Trophoblast cell (in vitro differentiated cells and primary cell): ENCODE data around the gene IL24. TPM values are rescaled to one million over a fixed set of nuclear protein-coding genes. Genes with fewer than 3 reads are reported as not detected.

Experiments
- DNase-seq, 2 donors: peaks; one replicate each; pipeline ENCODE4 v3.0.0-alpha.2; 2016
- H2AFZ ChIP-seq: 2 replicates; pipeline ENCODE4 v1.6.1; 2013; ENCODE audit warnings: low read length, moderate library complexity, mild to moderate bottlenecking; ENCODE audit not compliant: insufficient read depth, poor library complexity
- H2AK5ac ChIP-seq: 2 replicates; pipeline ENCODE4 v1.6.1; 2013; ENCODE audit warnings: mild to moderate bottlenecking, low read length
- H2BK120ac ChIP-seq: 2 replicates; pipeline ENCODE4 v1.6.1; 2013; ENCODE audit warnings: low read length, mild to moderate bottlenecking, moderate library complexity; ENCODE audit not compliant: insufficient read depth, poor library complexity
- H2BK12ac ChIP-seq: 2 replicates; pipeline ENCODE4 v1.6.1; 2013; ENCODE audit warnings: mild to moderate bottlenecking, low read length, moderate library complexity
- H2BK5ac ChIP-seq: 2 replicates; pipeline ENCODE4 v1.6.1; 2013; ENCODE audit warnings: low read length, low read depth, moderate library complexity, mild to moderate bottlenecking; ENCODE audit not compliant: poor library complexity
- H3K14ac ChIP-seq: 2 replicates; pipeline ENCODE4 v1.6.1; 2013; ENCODE audit warnings: mild to moderate bottlenecking, low read length
- H3K18ac ChIP-seq: 2 replicates; pipeline ENCODE4 v1.6.1; 2013; ENCODE audit warnings: mild to moderate bottlenecking, low read length
- H3K23ac ChIP-seq: 2 replicates; pipeline ENCODE4 v1.6.1; 2013; ENCODE audit warnings: low read length
- H3K27ac ChIP-seq: 2 replicates; pipeline ENCODE4 v1.5.1; 2013; ENCODE audit warnings: low read depth, mild to moderate bottlenecking, inconsistent platforms, low read length, moderate library complexity
- H3K27me3 ChIP-seq: 2 replicates; pipeline ENCODE4 v1.6.1; 2013; ENCODE audit warnings: inconsistent platforms, mild to moderate bottlenecking, low read length, moderate library complexity; ENCODE audit not compliant: insufficient read depth
- H3K36me3 ChIP-seq, 2 experiments: 1 replicate in 1 of 2; 2 replicates in 1 of 2; pipeline ENCODE4 v1.6.1; 2013; ENCODE audit warnings: low read length in 2 of 2, mild to moderate bottlenecking in 2 of 2, moderate library complexity in 1 of 2; ENCODE audit not compliant: insufficient read depth in 2 of 2, control insufficient read depth in 1 of 2
- H3K4ac ChIP-seq: 2 replicates; pipeline ENCODE4 v1.6.1; 2013; ENCODE audit warnings: low read depth, mild to moderate bottlenecking, low read length, moderate library complexity
- H3K4me1 ChIP-seq, 2 experiments: 1 replicate in 1 of 2; 2 replicates in 1 of 2; pipeline ENCODE4 v1.6.1; 2013; ENCODE audit warnings: low read length in 2 of 2, mild to moderate bottlenecking in 2 of 2, moderate library complexity in 1 of 2; ENCODE audit not compliant: insufficient read depth in 2 of 2, control insufficient read depth in 1 of 2
- H3K4me2 ChIP-seq: 2 replicates; pipeline ENCODE4 v1.6.1; 2013; ENCODE audit warnings: inconsistent platforms, mild to moderate bottlenecking, low read length, moderate library complexity
- H3K4me3 ChIP-seq: 2 replicates; pipeline ENCODE4 v1.5.1; 2013; ENCODE audit warnings: mild to moderate bottlenecking, low read depth, low read length, inconsistent platforms
- H3K79me1 ChIP-seq: one replicate; pipeline ENCODE4 v1.6.1; 2013; ENCODE audit warnings: low read length
- H3K79me2 ChIP-seq: 2 replicates; pipeline ENCODE4 v1.6.1; 2013; ENCODE audit warnings: low read length, mild to moderate bottlenecking; ENCODE audit not compliant: control insufficient read depth, insufficient read depth, poor library complexity
- H3K9ac ChIP-seq: 2 replicates; pipeline ENCODE4 v1.6.1; 2013; ENCODE audit warnings: mild to moderate bottlenecking, low read length
- H3K9me3 ChIP-seq: 2 replicates; pipeline ENCODE4 v1.6.1; 2013; ENCODE audit warnings: low read depth, mild to moderate bottlenecking, control low read depth, inconsistent platforms, low read length; ENCODE audit not compliant: insufficient read depth
- H4K12ac ChIP-seq: 2 replicates; pipeline ENCODE4 v1.6.1; 2013; ENCODE audit warnings: low read depth, mild to moderate bottlenecking, low read length, moderate library complexity
- H4K8ac ChIP-seq: 2 replicates; pipeline ENCODE4 v1.6.1; 2013; ENCODE audit warnings: low read depth, mild to moderate bottlenecking, low read length, moderate library complexity
- H4K91ac ChIP-seq: one replicate; pipeline ENCODE4 v1.6.1; 2013; ENCODE audit warnings: low read depth, mild to moderate bottlenecking, low read length, moderate library complexity
- WGBS: extraction: QIAGEN DNeasy Blood & Tissue Kit; methylation state at CpG from one replicate; pipeline ENCODE4 v1.1.7; 2013; ENCODE audit warnings: missing lambda C conversion rate; ENCODE audit not compliant: insufficient read length, insufficient coverage; ENCODE audit errors: extremely low coverage; 5-methylcytosine and 5-hydroxymethylcytosine counted together
- polyA plus RNA-seq: library from polyadenylated mRNA; stranded (reverse); fragments of 200-250 nt; gene quantifications from 2 replicates; pipeline ENCODE4 v1.2.3, GENCODE V29; 2013

The IL24 gene
- 0.06 TPM in 1 of 2 replicates, not detected in the other for polyA plus RNA-seq

GRCh38 chr1:206897175-206897574 is at the start of gene IL24:
TSS of gene IL24 (plus strand) at chr1:206897443. CDS start at chr1:206897833, 390 bp downstream.
- H2BK5ac ChIP-seq: no peak within 1 kb of the TSS
- peaks cover 1% of the 10 kb centered on the region for H3K9me3 ChIP-seq
- no peak within 1 kb of the TSS for H3K4ac ChIP-seq
- no peaks in the 10 kb centered on the region for H3K79me1 ChIP-seq
- no peak within 1 kb of the TSS for H4K12ac ChIP-seq
- WGBS: no CpG with 5 or more reads among the region's 4 CpGs
- peaks cover 15 to 20% of the 10 kb centered on the region in 2 experiments for H3K4me1 ChIP-seq
- peak within 1 kb of the TSS; percentile 39 for H4K91ac ChIP-seq
- H2AFZ ChIP-seq: no peak within 1 kb of the TSS
- no peak within 1 kb of the TSS for H3K4me3 ChIP-seq
- H3K9ac ChIP-seq: no peak within 1 kb of the TSS
- H3K79me2 ChIP-seq: no peaks in the 10 kb centered on the region
- H3K27ac ChIP-seq: no peak within 1 kb of the TSS
- no peak within 1 kb of the TSS for H2AK5ac ChIP-seq
- no peak within 1 kb of the TSS for H3K4me2 ChIP-seq
- no peak within 1 kb of the TSS for H2BK12ac ChIP-seq
- no peaks in the 10 kb centered on the region for H3K27me3 ChIP-seq
- no peak within 1 kb of the TSS for H3K23ac ChIP-seq
- H3K18ac ChIP-seq: no peak within 1 kb of the TSS
- no peak within 1 kb of the TSS for H3K14ac ChIP-seq
- no peak within 1 kb of the TSS for H4K8ac ChIP-seq
- H2BK120ac ChIP-seq: no peak within 1 kb of the TSS
- no peaks in the 10 kb centered on the region for H3K36me3 ChIP-seq
- no peak for DNase-seq

- Histone ChIP-seq H3K4me2 (no peak overlapping the region), H3K27me3 (no peaks in the 10 kb centered on the region), H3K9ac (no peak overlapping the region), H3K79me1 (no peaks in the 10 kb centered on the region), H3K23ac (no peak overlapping the region), H2BK120ac (no peak overlapping the region), H3K4me1 (no peaks in the 10 kb centered on the region), H3K4ac (no peak overlapping the region), H2BK5ac (no peak overlapping the region), H3K79me2 (no peaks in the 10 kb centered on the region), H3K27ac (no peak overlapping the region), H3K18ac (no peak overlapping the region), H3K14ac (no peak overlapping the region), H2AFZ (no peak overlapping the region), H4K8ac (no peak overlapping the region), H2AK5ac (no peak overlapping the region), H4K12ac (no peak overlapping the region), H3K4me3 (no peak overlapping the region), H4K91ac (no peak overlapping the region), H3K9me3 (no peaks in the 10 kb centered on the region), H3K36me3 (no peaks in the 10 kb centered on the region), H2BK12ac (no peak overlapping the region)
- peak in 1 of 2 donors; percentile 63 for DNase-seq
- WGBS: no CpG with 5 or more reads among the region's 1 CpG
Observed at GRCh38 chr1:206847946-206848345, 49.3 kb upstream of the IL24 start.

GRCh38 chr1:206850401-206850800 is 46.8 kb upstream of the IL24 start:
- Histone ChIP-seq H4K12ac (no peak overlapping the region), H3K18ac (no peak overlapping the region), H2BK12ac (no peak overlapping the region), H4K91ac (no peak overlapping the region), H3K9me3 (no peaks in the 10 kb centered on the region), H3K4me2 (no peak overlapping the region), H2BK5ac (no peak overlapping the region), H3K14ac (no peak overlapping the region), H3K4me3 (no peak overlapping the region), H2BK120ac (no peak overlapping the region), H3K79me1 (no peaks in the 10 kb centered on the region), H3K4me1 (peaks cover 0 to 2% of the 10 kb centered on the region in 2 experiments), H3K9ac (no peak overlapping the region), H2AFZ (no peak overlapping the region), H3K23ac (no peak overlapping the region), H4K8ac (no peak overlapping the region), H3K36me3 (no peaks in the 10 kb centered on the region), H3K27ac (no peak overlapping the region), H3K27me3 (no peaks in the 10 kb centered on the region), H2AK5ac (no peak overlapping the region), H3K79me2 (no peaks in the 10 kb centered on the region), H3K4ac (no peak overlapping the region)
- WGBS: no CpG with 5 or more reads among the region's 2 CpGs
- no peak for DNase-seq

- H3K4ac ChIP-seq: no peak overlapping the region
- no peaks in the 10 kb centered on the region for H3K79me1 ChIP-seq
- no peaks in the 10 kb centered on the region for H3K79me2 ChIP-seq
- no peak overlapping the region for H2AK5ac ChIP-seq
- H2BK12ac ChIP-seq: no peak overlapping the region
- no peak overlapping the region for H4K91ac ChIP-seq
- no CpG with 5 or more reads among the region's 5 CpGs for WGBS
- no peak overlapping the region for H3K14ac ChIP-seq
- H4K8ac ChIP-seq: no peak overlapping the region
- no peak overlapping the region for H3K18ac ChIP-seq
- no peak overlapping the region for H2BK5ac ChIP-seq
- no peaks in the 10 kb centered on the region for H3K9me3 ChIP-seq
- peaks cover 0 to 2% of the 10 kb centered on the region in 2 experiments for H3K4me1 ChIP-seq
- H3K23ac ChIP-seq: no peak overlapping the region
- no peaks in the 10 kb centered on the region for H3K27me3 ChIP-seq
- no peaks in the 10 kb centered on the region for H3K36me3 ChIP-seq
- no peak overlapping the region for H2BK120ac ChIP-seq
- no peak overlapping the region for H3K27ac ChIP-seq
- no peak overlapping the region for H3K4me2 ChIP-seq
- H2AFZ ChIP-seq: no peak overlapping the region
- H4K12ac ChIP-seq: no peak overlapping the region
- no peak for DNase-seq
- no peak overlapping the region for H3K4me3 ChIP-seq
- no peak overlapping the region for H3K9ac ChIP-seq
Observed at GRCh38 chr1:206851341-206852010, 45.8 kb upstream of the IL24 start.
